DMS153 (cell line): ENCODE data around the gene CORO2A.

ENCODE experiments used
- DNase-seq: peaks from one replicate; lab custom pipeline; 2025; lab: John Stamatoyannopoulos, UW

Gene CORO2A

DNA sequence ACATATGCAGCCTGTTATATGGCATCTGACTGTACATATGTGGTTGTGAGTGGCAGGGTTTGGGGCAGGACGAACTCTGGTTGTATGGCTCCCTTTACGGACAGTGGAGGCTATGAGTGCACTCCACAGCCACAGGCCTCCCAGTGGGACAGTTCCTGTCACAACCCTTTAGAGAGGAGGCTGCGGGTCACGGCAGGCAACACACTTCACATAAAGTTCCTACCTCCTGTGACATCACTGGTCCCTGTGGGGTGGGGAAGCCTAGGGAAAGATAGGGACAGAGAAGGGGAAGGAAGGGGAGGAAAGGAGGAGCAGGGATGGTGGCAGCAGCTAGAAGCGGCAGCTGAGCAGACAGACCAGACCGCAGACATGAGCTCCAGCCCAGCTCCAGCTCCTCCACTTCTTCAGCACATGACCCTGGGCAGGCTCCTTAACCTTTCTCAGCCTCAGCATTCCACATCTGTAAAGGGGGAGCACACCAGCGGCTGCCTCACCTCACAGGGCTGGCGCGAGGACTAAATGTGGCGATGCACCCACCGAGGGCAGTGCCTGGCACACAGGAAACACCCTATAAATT is 27.4 kb upstream of the CORO2A start:
- no peak for DNase-seq

DNA sequence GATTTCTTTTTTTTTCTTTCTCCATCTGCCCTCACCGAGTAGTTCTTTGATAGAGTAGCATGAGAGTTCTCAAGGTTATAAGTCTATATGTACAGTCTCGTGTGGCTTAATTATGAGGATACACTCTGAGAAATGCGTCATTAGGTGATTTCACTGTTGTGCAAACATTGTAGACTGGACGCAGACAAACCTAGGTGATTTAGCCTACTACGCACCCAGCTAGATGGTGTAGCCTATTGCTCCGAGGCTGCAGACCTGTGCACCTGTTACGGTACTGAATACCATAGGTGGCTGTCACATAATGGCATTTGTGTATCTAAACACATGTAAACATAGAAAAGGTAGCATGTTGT is 26.9 kb upstream of the CORO2A start:
- no peak for DNase-seq

GRCh38 chr9:98218562-98219363 is 26.3 kb upstream of the CORO2A start:
- no peak for DNase-seq

GRCh38 chr9:98217255-98217654 is 24.8 kb upstream of the CORO2A start:
- DNase-seq = no peak

GRCh38 chr9:98216391-98216790 is 24.0 kb upstream of the CORO2A start:
- DNase-seq = no peak

GRCh38 chr9:98215821-98216220 is 23.4 kb upstream of the CORO2A start:
- DNase-seq = no peak

DNA sequence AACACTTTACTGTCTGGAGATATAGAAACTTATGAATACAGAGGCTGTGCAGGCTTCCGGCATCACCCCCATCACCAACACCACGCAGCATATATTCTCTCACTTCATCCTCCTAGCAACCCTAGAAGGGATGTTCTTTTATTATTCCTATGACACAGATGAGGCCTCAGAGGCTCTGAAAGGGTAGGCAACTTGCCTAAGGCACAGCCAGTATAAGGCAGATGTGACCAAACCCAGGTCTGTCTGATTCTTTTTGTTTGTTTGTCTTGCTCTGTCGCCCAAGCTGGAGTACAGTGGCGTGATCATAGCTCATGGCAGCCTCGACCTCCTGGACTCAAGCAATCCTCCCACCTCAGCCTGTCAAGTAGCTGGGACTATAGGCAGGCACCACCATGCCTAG is 22.8 kb upstream of the CORO2A start:
- DNase-seq = no peak

DNA sequence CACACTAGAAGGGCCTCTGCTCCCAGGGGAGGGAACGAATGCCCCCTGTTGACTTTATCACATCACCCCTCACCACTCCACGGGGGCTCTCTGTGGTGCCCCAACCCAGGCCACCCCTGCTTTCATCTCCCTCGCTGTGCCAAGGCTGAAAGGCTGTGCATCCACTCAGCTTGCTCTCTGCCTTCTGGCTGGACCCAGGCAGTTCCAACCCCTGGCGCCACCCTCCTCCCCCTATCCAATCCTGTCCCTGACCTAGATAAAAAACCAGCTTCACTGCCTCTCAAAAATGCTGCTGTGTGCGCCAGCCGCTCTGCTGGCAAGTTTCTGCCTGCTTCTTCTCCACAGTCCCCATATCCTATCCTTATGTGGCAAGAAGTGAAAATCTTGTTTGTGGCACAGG is 22.4 kb upstream of the CORO2A start:
- no peak for DNase-seq

- no peak for DNase-seq
These were observed 18.8 kb upstream of the CORO2A start for GRCh38 chr9:98211260-98211659.

GRCh38 chr9:98210435-98210834 is 18.0 kb upstream of the CORO2A start:
- no peak for DNase-seq

GRCh38 chr9:98209530-98209929 is 17.1 kb upstream of the CORO2A start:
- no peak for DNase-seq

DNA sequence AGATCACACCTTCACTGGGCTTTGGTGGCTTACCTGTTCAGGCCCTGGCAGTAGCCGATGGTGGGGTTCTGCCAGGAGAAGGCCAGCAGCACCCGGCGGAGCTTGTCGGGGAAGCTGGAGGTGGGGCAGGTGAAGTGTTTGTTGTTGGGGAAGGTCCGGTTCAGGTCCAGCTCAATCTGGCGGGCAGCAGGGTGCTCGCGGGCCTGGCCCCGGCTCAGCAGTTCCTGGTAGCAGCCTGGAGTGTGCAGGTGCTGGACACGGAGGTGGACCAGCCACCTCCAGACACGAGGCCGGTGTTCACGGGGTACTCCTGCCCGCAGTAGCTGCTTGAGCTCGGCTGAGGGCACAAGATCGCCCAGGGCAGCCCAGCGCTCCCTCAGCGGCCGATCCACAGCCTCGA is 16.2 kb upstream of the CORO2A start:
- no peak for DNase-seq

DNA sequence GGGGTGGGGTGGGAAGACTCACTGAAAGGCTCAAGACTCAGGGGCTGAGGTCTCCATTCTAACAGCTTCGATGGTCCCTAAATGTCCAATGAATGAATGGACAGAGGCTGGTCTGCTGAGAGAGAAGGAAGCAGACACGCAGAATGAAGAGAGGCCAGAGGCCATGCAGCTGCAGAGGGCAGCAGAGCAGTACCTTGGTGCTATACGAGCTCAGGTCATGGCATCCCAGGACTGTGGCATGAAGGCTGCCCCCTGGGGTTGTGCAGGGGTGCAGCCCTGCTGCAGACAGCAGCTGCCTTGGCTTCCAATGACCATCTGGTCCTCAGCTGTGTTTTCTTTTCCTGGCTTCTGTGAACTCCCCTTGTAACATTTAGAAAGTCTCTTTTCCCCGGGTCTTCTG is 15.2 kb upstream of the CORO2A start:
- DNase-seq = no peak

DNA sequence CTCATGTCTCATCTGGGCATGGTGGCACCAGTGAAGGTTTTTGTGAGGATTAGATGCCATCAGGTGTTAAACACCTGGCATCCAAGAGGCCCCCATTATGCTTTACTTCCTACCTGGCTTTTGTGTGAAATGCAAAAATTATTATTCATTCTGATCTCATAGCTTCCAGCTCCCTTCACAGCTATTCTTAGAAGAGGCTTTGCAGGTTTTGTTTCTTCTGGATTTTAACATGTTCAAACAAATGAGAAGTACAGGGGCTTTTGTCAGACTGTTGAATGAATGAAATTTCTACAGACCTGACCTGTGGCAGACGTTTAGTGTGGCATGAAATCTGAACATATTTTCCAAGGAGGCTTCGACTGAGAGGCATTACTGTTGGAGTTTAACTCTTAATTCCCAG is 14.3 kb upstream of the CORO2A start:
- no peak for DNase-seq

GRCh38 chr9:98204692-98205091 is 12.3 kb upstream of the CORO2A start:
- DNase-seq = no peak

DNA sequence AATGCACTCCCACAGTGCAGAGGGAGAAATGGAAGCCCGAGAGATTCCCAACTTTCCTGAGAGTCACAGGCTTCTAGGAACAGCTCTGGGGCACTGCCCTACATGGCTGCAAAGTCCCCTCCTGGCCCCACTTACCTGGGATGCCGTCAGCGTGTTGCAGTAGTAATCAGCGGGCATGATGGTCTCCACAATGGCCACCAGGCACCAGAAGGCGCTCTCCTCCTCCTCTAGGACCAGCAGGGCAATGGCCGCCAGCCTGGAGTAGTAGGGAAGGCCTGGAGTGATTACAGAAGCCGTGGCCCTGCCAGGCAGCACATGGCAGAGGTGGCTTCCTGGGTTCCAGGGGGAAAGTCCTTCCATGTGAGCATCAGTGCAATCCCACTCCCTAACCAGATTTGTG is 10.7 kb upstream of the CORO2A start:
- DNase-seq = no peak

DNA sequence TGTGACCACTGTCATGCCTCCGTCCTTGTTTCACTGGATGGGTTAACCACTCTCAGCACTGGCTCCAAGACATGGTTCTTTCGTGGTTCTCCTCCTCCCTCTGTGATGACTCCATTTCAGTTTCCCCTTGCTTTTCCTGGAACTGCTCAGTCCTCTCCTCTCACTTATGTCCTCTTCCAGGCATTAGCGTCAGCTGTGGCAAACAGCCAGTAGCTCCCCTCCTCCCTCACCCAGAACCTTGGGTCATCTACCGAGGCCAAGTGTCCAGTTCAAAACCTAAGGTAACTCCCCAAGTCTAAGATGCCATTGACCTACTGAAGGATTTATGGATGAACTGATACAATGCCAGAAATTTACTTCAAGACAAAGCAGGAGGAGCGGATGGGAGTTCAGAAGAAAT is 9.8 kb upstream of the CORO2A start:
- no peak for DNase-seq

DNA sequence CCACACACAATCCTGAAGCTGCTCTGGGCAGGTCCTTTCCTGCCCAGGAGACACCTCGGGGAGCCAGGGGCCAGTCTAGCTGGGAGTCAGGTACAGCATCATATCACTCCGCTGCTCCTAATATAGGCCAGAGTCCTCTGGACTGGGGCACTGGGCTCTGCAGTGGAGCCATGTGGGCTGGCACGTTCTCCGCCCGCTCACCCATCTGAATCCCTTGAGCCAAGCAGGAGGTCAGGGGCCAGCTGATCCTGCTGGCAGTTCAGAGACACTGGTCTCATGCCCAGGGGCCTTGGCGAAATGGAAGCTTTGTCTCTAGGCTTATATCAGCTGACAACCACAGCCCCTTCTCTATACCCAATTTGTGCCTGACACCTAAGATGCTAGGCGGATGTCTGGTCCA is 9.3 kb upstream of the CORO2A start:
- DNase-seq = no peak

DNA sequence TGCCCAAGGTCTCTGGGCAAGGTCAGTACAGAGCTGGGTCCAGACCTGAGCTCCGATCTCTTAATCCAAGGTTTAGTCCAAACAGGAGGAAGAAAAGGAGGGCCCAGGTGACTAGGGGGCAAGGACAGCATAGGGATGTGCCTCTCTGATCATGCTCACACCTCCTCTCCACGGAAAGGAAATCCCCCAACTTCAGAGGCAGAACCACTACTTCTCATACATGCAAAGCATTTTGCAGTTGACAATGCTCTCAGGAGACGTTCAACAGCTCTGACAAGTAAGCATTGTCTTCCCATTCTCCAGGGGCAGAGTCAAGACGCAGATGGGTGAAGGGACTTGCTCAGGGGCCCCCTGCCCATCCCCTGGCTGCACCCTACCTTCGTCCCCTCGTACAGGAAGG is 8.7 kb upstream of the CORO2A start:
- no peak for DNase-seq

DNA sequence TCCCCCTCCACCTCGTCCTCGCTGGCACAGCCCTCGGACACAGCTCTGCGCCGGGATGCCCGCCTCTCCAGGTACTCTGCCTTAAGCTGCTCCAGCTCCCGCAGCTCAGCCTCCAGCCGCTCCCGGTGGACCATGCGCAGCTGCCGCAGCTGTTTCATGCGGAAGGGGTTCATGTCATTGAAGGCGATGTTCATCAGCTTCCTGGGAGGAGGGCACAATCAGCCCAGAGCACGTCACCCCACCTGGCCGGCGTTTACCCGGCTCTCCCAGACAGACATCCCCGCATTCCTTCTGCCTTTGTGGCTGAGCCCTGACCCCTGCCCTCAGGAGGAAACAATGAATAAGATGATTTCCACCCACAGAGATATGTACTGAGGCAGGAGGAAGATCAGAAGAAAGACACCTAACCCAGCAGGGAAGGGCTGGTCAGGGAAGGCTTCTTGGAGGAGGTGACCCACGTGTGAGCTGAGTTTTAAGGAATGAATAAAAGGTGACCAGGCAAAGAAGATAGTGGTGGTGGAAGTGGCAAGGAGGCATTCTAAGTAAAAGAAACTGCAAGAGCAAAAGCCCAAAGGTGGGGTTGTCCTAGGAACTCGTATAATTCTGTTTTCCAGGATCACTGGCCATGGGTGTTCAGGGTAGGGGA is 7.1 kb upstream of the CORO2A start:
- no peak for DNase-seq

DNA sequence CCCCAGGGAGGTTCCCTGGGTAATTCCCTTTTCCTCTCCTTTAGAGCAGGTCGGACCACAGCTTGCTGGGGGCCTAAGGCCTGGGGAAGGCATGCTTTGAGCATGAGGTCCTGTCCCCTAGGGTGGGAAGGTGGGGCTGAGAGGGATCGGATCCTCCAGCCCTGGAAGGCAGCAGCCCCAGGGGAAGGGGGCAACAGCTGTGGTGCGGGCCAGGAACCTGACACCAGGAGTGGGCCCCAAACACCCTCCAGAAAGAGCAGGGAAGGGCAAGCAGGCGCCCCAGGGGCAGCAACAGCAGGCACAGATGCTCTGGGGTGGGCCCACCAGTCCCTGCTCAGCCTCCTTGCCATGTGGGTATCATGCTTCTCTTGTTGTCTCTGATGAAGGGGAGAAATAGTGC is 3.2 kb upstream of the CORO2A start:
- DNase-seq = no peak

DNA sequence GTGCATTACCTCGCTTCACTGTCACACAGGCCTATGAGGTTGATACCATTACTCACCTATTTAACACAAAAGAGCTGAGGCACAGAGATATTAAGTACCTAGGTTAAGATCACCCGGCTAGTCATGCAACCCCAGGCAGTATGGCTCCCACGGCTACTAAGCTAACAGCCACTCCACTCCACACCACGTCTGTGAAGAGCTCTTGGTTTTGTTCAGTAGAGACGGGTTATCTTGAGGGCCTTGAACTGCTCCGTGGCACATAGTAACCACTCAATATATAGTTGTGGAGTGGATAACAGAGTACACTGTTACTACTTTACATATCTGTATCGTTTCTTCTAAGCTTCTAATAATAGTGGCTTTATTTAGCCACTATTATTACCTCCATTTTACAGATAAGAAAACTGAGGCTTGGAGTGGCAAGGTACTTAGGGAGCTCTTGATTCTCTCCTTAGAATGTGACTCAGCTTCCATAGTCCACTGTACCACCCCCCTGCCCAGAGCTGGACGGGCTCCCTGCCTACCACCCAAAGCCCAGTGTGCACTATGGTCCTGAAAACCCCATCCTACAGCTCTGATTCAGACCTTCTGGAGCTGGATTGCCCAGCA is 1.0 kb upstream of the CORO2A start:
- no peak for DNase-seq
